ENCODE results near the gene PCDHA1. TPM values are rescaled to one million over a fixed set of nuclear protein-coding genes. Genes with fewer than 3 reads are reported as not detected.

PCDHA1 gene
- total and polyA plus RNA-seq, 2 of the 13 experiments (the other 11 are each of a cell fraction or from before 2014, with no cell fraction given): not detected

DNA sequence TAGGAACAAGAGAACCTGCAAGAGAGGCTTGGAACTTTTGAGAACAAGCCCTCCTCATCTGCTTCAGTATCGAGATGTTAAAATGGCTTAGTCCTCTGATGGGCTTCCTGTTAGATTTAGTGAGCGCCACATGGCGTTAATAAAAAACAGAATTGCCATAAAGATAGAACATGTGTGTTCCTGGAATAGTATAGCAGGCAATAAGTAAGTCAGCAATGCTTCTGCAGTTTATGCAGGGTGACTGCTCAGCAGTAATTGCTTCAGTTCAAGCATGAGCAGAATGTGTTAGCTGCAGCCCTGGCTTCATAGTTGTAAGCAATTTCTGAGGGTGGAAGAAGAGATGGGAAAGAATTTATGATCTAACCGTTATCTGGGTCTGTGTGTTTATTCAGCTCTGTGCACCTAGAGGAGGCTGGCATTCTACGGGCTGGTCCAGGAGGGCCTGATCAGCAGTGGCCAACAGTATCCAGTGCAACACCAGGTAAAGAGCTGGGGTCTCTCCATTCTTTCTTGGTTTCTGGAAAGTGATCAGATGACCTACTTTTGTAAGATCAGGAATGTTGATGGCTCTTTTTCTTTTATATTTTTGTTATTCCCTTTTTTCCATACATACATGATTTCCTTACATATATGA, 196.3 kb downstream of the PCDHA1 start:
- POLR2A ChIA-PET: no interaction called here
- Histone ChIP-seq H3K79me2 (ENCODE audit: insufficient read depth, low read length) (no peaks in the 10 kb centered on the region), H3K27ac (ENCODE audit: extremely low read length, insufficient read depth, low read length) (no peak overlapping the region), H3K4me3 (replicated peaks in 1 of 3; ENCODE audit: insufficient read depth in 1 of 3, low read depth in 2 of 3, low read length in 3 of 3) (no peak overlapping the region), H3K27me3 (ENCODE audit: control insufficient read depth in 1 of 2, insufficient read depth in 2 of 2, low read length in 2 of 2) (no peaks in the 10 kb centered on the region), H3K9me3 (ENCODE audit: low read length) (no peaks in the 10 kb centered on the region), H3K9ac (ENCODE audit: insufficient read depth, low read depth, low read length) (no peak overlapping the region), H3K4me1 (ENCODE audit: insufficient read depth, low read length) (no peaks in the 10 kb centered on the region), H4K20me1 (ENCODE audit: insufficient read depth, low read length) (no peaks in the 10 kb centered on the region), H3K36me3 (replicated peaks in 1 of 2; ENCODE audit: control insufficient read depth in 1 of 2, insufficient read depth in 2 of 2, low read length in 2 of 2) (no peaks in the 10 kb centered on the region), H2AFZ (ENCODE audit: low read length) (no peak overlapping the region), H3K4me2 (ENCODE audit: low read depth, low read length) (no peak overlapping the region)
- TF ChIP-seq NFIB (CRISPR knock-in tag; IDR thresholded peaks at IDR 0.05; ENCODE audit: borderline replicate concordance) (no peak), ZNF768 (CRISPR knock-in tag; IDR thresholded peaks at IDR 0.05) (no peak), PAF1 (CRISPR knock-in tag; IDR thresholded peaks at IDR 0.05) (no peak), ZNF10 (CRISPR knock-in tag; IDR thresholded peaks at IDR 0.05; ENCODE audit: borderline replicate concordance, low read depth) (no peak), GPN1 (CRISPR knock-in tag; IDR thresholded peaks at IDR 0.05; ENCODE audit: borderline replicate concordance) (no peak), TBL1XR1 (IDR thresholded peaks at IDR 0.05; ENCODE audit: borderline replicate concordance, low read length, partially characterized antibody) (no peak), ZMYM2 (CRISPR knock-in tag; IDR thresholded peaks at IDR 0.05) (no peak), ZNF570 (CRISPR knock-in tag; IDR thresholded peaks at IDR 0.05; ENCODE audit: borderline replicate concordance) (no peak), NFE2L1 (CRISPR knock-in tag; IDR thresholded peaks at IDR 0.05; ENCODE audit: borderline replicate concordance) (no peak), FOXO1 (CRISPR knock-in tag; IDR thresholded peaks at IDR 0.05) (no peak)
- TF ChIP-seq, protein P1, sequence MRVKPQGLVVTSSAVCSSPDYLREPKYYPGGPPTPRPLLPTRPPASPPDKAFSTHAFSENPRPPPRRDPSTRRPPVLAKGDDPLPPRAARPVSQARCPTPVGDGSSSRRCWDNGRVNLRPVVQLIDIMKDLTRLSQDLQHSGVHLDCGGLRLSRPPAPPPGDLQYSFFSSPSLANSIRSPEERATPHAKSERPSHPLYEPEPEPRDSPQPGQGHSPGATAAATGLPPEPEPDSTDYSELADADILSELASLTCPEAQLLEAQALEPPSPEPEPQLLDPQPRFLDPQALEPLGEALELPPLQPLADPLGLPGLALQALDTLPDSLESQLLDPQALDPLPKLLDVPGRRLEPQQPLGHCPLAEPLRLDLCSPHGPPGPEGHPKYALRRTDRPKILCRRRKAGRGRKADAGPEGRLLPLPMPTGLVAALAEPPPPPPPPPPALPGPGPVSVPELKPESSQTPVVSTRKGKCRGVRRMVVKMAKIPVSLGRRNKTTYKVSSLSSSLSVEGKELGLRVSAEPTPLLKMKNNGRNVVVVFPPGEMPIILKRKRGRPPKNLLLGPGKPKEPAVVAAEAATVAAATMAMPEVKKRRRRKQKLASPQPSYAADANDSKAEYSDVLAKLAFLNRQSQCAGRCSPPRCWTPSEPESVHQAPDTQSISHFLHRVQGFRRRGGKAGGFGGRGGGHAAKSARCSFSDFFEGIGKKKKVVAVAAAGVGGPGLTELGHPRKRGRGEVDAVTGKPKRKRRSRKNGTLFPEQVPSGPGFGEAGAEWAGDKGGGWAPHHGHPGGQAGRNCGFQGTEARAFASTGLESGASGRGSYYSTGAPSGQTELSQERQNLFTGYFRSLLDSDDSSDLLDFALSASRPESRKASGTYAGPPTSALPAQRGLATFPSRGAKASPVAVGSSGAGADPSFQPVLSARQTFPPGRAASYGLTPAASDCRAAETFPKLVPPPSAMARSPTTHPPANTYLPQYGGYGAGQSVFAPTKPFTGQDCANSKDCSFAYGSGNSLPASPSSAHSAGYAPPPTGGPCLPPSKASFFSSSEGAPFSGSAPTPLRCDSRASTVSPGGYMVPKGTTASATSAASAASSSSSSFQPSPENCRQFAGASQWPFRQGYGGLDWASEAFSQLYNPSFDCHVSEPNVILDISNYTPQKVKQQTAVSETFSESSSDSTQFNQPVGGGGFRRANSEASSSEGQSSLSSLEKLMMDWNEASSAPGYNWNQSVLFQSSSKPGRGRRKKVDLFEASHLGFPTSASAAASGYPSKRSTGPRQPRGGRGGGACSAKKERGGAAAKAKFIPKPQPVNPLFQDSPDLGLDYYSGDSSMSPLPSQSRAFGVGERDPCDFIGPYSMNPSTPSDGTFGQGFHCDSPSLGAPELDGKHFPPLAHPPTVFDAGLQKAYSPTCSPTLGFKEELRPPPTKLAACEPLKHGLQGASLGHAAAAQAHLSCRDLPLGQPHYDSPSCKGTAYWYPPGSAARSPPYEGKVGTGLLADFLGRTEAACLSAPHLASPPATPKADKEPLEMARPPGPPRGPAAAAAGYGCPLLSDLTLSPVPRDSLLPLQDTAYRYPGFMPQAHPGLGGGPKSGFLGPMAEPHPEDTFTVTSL (CRISPR knock-in tag; IDR thresholded peaks at IDR 0.05; ENCODE audit: borderline replicate concordance): no peak
- in situ Hi-C loops (cut with HindIII; ENCODE audit: extremely low pct_ligation_motif_present, low pct_unique_long_range_greater_than_20kb): no loop called here
- no TSS peak for BruUV-seq (replicated peaks)
- intact Hi-C loops (cut with micrococcal nuclease; ENCODE audit: unreplicated experiment): no loop called here
- FAIRE-seq: no peak
- WGBS (ENCODE audit: low lambda C conversion rate): 10% methylated on average over 5 of the region's 5 CpGs
- CTCF ChIA-PET (ENCODE audit: low intra/inter-chr PET ratio, low total read pairs): no interaction called here
- ATAC-seq: no peak
- no peak for DNase-seq (ENCODE audit: low spot score)
